SK-N-SH treated with all-trans-retinoic acid at 6 μM for 48 hours (cell line): ENCODE measurements around the gene PPP1R3C.

Experiments
- ATAC-seq: fragments of 200-7000 bp; cut with Tn5 transposase; 3 replicates; pipeline ENCODE4 v1.9.1; 2020; ENCODE audit warnings: mild to moderate bottlenecking, moderate library complexity
- ARNTL ChIP-seq: fragments of 450-650 bp; formaldehyde crosslinking; IDR thresholded peaks from 2 replicates; pipeline ENCODE4 v1.5.0; 2020; ENCODE audit warnings: low read depth, mild to moderate bottlenecking, moderate library complexity, borderline replicate concordance
- CSDC2 ChIP-seq: fragments of 250-450 bp; sonication (Bioruptor Pico); IDR thresholded peaks from 2 replicates; pipeline ENCODE4 v1.5.0; 2020; ENCODE audit warnings: mild to moderate bottlenecking, moderate library complexity
- ESRRG ChIP-seq: fragments of 250-450 bp; sonication (Bioruptor Pico); IDR thresholded peaks from 2 replicates; pipeline ENCODE4 v1.6.1; 2021; ENCODE audit warnings: mild to moderate bottlenecking
- GLIS3 ChIP-seq: fragments of 250-450 bp; sonication (Bioruptor Pico); IDR thresholded peaks from 2 replicates; pipeline ENCODE4 v1.5.0; 2020; ENCODE audit warnings: mild to moderate bottlenecking, moderate library complexity
- ISL1 ChIP-seq: fragments of 250-450 bp; sonication (Bioruptor Pico); IDR thresholded peaks from 2 replicates; pipeline ENCODE4 v2.1.2; 2022; ENCODE audit warnings: mild to moderate bottlenecking, moderate library complexity
- OSR1 ChIP-seq: fragments of 250-450 bp; sonication (Bioruptor Pico); IDR thresholded peaks from 2 replicates; pipeline ENCODE4 v1.8.0; 2022; ENCODE audit warnings: moderate library complexity, mild to moderate bottlenecking, inconsistent platforms
- PPARA ChIP-seq: fragments of 250-450 bp; sonication (Bioruptor Pico); IDR thresholded peaks from 2 replicates; pipeline ENCODE4 v1.5.0; 2020; ENCODE audit warnings: mild to moderate bottlenecking, borderline replicate concordance
- RARB ChIP-seq: fragments of 250-450 bp; sonication (Bioruptor Pico); IDR thresholded peaks from 2 replicates; pipeline ENCODE4 v1.8.0; 2021; ENCODE audit warnings: mild to moderate bottlenecking, moderate library complexity
- TCF4 ChIP-seq: fragments of 250-450 bp; sonication (Bioruptor Pico); IDR thresholded peaks from 2 replicates; pipeline ENCODE4 v1.8.0; 2021; ENCODE audit warnings: mild to moderate bottlenecking, moderate library complexity, borderline replicate concordance
- TOX ChIP-seq: fragments of 250-450 bp; sonication (Bioruptor Pico); IDR thresholded peaks from 2 replicates; pipeline ENCODE4 v1.8.0; 2021; ENCODE audit warnings: mild to moderate bottlenecking, moderate library complexity, borderline replicate concordance
- ZC3H10 ChIP-seq: fragments of 250-450 bp; sonication (Bioruptor Pico); IDR thresholded peaks from 2 replicates; pipeline ENCODE4 v1.5.1; 2021; ENCODE audit warnings: mild to moderate bottlenecking, moderate library complexity
- ZFP3 ChIP-seq: fragments of 250-450 bp; sonication (Bioruptor Pico); IDR thresholded peaks from 2 replicates; pipeline ENCODE4 v1.5.0; 2020; ENCODE audit warnings: mild to moderate bottlenecking, moderate library complexity
- ZNF565 ChIP-seq: fragments of 450-650 bp; formaldehyde crosslinking; conservative IDR thresholded peaks from 2 replicates; pipeline ENCODE4 v1.5.0; 2020; ENCODE audit warnings: low read depth, mild to moderate bottlenecking, moderate library complexity
- ZNF70 ChIP-seq: fragments of 450-650 bp; formaldehyde crosslinking; IDR thresholded peaks from 2 replicates; pipeline ENCODE4 v1.5.0; 2020; ENCODE audit warnings: mild to moderate bottlenecking, moderate library complexity
- ZNF8 ChIP-seq: fragments of 450-650 bp; formaldehyde crosslinking; IDR thresholded peaks from 2 replicates; pipeline ENCODE4 v1.5.0; 2020; ENCODE audit warnings: mild to moderate bottlenecking, moderate library complexity
- TF ChIP-seq, protein P1 (sequence below): fragments of 250-450 bp; sonication (Bioruptor Pico); IDR thresholded peaks from 2 replicates; pipeline ENCODE4 v1.8.0; 2021; ENCODE audit warnings: low read depth, mild to moderate bottlenecking, moderate library complexity, borderline replicate concordance
- TF ChIP-seq, protein P2 (sequence below): fragments of 250-450 bp; sonication (Bioruptor Pico); IDR thresholded peaks from 2 replicates; pipeline ENCODE4 v1.5.1; 2020; ENCODE audit warnings: low read depth, mild to moderate bottlenecking, moderate library complexity
- TF ChIP-seq, protein P3 (sequence below): fragments of 250-450 bp; sonication (Bioruptor Pico); IDR thresholded peaks from 2 replicates; pipeline ENCODE4 v1.8.0; 2020; ENCODE audit warnings: mild to moderate bottlenecking, moderate library complexity, borderline replicate concordance
- TF ChIP-seq, protein P4 (sequence below): fragments of 250-450 bp; sonication (Bioruptor Pico); IDR thresholded peaks from 2 replicates; pipeline ENCODE4 v1.5.1; 2021; ENCODE audit warnings: mild to moderate bottlenecking, moderate library complexity

Gene PPP1R3C

DNA sequence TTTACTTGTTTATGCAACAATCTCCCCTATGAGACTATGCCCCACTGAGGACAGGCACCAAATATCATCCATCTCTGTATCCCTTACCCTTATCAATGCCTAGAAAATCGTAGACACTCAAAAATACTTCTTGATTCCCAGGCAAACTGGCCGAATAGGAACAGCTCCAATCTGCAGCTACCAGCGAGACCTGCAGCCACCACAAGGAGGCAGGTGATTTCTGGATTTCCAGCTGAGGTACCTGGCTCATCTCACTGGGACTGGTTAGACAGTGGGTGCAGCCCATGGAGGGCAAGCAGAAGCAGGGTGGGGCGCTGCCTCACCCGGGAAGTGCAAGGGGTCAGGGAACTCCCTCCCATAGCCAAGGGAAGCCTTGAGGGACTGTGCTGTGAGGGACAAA is 10.8 kb upstream of the PPP1R3C start:
- peak; percentile 74 for ATAC-seq
- TF ChIP-seq ESRRG = no peak
- no peak for TF ChIP-seq PPARA (CRISPR knock-in tag)
- TF ChIP-seq TOX (CRISPR knock-in tag) = no peak
- TF ChIP-seq, protein P1, sequence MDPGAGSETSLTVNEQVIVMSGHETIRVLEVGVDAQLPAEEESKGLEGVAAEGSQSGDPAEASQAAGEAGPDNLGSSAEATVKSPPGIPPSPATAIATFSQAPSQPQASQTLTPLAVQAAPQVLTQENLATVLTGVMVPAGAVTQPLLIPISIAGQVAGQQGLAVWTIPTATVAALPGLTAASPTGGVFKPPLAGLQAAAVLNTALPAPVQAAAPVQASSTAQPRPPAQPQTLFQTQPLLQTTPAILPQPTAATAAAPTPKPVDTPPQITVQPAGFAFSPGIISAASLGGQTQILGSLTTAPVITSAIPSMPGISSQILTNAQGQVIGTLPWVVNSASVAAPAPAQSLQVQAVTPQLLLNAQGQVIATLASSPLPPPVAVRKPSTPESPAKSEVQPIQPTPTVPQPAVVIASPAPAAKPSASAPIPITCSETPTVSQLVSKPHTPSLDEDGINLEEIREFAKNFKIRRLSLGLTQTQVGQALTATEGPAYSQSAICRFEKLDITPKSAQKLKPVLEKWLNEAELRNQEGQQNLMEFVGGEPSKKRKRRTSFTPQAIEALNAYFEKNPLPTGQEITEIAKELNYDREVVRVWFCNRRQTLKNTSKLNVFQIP (CRISPR knock-in tag) = no peak
- TF ChIP-seq RARB = no peak
- TF ChIP-seq, protein P2, sequence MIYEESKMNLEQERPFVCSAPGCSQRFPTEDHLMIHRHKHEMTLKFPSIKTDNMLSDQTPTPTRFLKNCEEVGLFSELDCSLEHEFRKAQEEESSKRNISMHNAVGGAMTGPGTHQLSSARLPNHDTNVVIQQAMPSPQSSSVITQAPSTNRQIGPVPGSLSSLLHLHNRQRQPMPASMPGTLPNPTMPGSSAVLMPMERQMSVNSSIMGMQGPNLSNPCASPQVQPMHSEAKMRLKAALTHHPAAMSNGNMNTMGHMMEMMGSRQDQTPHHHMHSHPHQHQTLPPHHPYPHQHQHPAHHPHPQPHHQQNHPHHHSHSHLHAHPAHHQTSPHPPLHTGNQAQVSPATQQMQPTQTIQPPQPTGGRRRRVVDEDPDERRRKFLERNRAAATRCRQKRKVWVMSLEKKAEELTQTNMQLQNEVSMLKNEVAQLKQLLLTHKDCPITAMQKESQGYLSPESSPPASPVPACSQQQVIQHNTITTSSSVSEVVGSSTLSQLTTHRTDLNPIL (CRISPR knock-in tag) = no peak
- no peak for TF ChIP-seq CSDC2 (CRISPR knock-in tag)
- TF ChIP-seq, protein P3, sequence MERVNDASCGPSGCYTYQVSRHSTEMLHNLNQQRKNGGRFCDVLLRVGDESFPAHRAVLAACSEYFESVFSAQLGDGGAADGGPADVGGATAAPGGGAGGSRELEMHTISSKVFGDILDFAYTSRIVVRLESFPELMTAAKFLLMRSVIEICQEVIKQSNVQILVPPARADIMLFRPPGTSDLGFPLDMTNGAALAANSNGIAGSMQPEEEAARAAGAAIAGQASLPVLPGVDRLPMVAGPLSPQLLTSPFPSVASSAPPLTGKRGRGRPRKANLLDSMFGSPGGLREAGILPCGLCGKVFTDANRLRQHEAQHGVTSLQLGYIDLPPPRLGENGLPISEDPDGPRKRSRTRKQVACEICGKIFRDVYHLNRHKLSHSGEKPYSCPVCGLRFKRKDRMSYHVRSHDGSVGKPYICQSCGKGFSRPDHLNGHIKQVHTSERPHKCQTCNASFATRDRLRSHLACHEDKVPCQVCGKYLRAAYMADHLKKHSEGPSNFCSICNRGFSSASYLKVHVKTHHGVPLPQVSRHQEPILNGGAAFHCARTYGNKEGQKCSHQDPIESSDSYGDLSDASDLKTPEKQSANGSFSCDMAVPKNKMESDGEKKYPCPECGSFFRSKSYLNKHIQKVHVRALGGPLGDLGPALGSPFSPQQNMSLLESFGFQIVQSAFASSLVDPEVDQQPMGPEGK (CRISPR knock-in tag) = no peak
- no peak for TF ChIP-seq ZFP3 (CRISPR knock-in tag)
- TF ChIP-seq TCF4 (CRISPR knock-in tag) = no peak
- TF ChIP-seq GLIS3 (CRISPR knock-in tag) = no peak
- TF ChIP-seq ZNF565 = no peak
- TF ChIP-seq ARNTL = no peak

DNA sequence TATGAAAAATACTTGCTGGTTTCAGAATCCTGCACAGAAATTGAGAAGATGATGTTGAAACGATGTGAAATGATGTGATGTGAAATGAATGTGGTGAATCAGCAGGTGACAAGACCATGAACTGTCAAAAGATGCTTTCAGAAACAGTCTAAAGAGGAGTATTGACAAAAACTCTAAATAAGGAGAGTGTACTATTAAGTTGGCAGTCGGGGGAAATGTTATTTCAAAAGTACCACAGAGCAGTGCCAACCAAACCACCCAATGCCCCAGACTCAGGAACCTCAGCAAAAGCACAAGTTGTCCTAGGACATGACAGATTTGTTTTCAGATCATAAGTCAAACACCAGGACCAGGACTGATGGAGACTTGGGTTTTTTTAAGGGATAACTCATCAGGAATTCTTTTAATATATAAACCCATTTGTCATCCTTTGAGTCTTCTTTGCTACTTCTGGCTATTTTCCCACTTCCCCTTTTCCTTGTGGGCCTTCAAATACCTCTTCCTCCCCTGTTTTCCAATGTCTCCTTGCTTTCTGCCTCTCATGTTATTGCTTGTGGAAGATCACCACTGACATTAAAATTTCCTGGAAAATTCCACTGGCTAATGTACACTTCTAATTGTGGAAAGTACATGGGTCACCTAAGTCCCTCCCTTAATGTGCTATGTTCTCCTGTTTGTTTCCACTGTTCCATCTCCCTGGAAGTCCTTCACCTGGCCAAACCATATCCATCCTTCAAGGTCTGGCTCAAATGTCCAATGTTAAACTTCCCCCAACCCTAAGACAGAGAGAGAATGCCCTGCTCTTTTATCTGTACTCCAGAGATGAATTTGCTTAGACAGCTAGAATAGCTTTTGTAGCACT is 10.2 kb upstream of the PPP1R3C start:
- peak; percentile 20; the same call in 2 of the 3 replicates for ATAC-seq
- TF ChIP-seq GLIS3 (CRISPR knock-in tag) (no peak), PPARA (CRISPR knock-in tag) (no peak), ZNF70 (no peak), ZNF565 (no peak), ZFP3 (CRISPR knock-in tag) (no peak), OSR1 (CRISPR knock-in tag) (no peak), ZC3H10 (CRISPR knock-in tag) (no peak)
- TF ChIP-seq, all 23 proteins: peak for 0

DNA sequence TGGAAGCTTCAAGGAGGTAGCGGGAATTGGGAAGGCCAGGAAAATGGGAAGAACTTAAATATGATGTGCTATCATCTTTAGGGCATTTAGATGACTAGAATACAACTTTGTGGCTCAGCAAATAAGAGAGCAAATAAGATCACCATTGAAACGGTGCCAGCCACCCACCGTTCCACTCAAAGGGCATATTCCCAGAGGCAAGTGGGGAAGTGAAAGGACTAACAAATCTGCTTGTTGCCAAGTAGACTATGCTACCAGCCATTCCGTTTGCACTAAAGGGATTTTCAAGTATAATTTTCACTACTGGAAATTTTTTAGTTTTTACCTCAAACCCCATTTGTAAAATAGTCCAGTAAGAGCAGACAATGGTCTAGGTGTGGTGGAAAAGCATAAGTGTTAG is 4.0 kb upstream of the PPP1R3C start:
- TF ChIP-seq PPARA (CRISPR knock-in tag) (no peak), TOX (CRISPR knock-in tag) (no peak)
- ATAC-seq = no peak

DNA sequence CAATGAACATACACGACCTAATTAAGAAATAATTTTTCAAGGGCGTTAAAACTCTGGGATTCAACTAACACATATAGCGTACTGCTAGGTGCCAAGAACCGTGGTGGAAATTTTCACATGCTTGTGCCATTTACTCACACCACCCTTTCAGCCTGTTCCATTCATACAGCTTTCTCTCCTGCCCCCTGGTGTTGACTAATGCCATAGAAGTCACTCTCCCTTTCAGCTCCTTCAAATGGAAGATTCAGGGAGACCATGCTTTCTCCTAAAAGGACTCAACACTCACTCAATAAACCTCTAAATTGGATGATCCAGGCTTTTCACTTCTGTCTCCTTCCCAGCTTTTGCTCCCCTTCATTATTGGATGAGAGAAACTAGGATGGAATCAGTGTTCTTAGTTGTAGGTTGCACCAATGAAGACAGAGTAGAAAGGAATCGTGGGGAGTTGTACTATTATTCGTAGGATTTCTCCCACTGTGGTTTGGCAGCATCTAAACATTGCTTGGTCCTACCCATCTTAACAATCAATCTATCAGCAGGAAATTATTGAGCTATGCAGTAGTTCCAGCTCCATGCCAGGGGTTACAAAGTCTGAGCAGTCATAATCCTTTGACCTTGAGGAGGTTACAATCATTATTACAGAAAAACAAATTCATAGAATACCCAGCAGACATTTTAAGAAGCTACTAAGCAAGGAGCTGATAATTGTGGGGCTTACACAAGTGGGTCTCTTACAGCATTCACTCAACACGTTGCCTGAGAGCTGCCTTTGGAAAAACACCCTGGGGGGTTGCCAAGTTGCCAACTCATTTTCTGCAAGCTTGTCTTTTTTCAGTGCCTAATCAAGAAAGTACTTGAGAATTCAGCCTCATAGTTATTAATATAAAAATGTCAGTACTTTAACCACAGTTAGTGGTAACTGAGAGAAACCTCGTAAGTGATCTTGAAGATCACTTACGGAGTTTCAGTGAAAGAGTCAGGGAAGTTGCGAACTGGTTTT is 2.8 kb upstream of the PPP1R3C start:
- ATAC-seq = peak; percentile 52
- TF ChIP-seq PPARA (CRISPR knock-in tag) (no peak), ZNF8 (CRISPR knock-in tag) (no peak)
- TF ChIP-seq, protein P2 (CRISPR knock-in tag) = no peak

DNA sequence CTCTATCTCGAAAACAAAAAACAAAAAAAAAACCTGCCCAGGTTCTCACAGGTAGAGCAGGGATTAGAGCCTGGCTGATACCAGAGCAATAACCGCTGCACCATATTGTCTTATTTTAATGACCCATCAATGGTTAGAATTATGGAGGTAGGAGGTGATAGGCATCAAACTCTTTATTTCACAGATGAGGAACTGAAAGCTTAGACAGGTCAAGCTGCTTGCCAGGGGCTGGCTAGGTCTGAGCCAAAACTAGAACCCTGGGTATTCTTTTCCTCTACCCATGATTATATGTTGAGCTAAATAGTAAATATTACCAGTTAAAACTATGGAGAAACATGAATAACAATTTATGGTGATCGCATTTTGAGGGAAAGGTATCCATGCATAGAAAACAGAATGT is 2.0 kb upstream of the PPP1R3C start:
- ATAC-seq = no peak
- TF ChIP-seq ARNTL (no peak), ZFP3 (CRISPR knock-in tag) (no peak), ZNF8 (CRISPR knock-in tag) (no peak), ESRRG (no peak), ISL1 (CRISPR knock-in tag) (no peak), RARB (no peak), PPARA (CRISPR knock-in tag) (no peak)
- TF ChIP-seq, protein P3 (CRISPR knock-in tag) = no peak
- TF ChIP-seq, protein P2 (CRISPR knock-in tag) = no peak
- TF ChIP-seq, protein P4, sequence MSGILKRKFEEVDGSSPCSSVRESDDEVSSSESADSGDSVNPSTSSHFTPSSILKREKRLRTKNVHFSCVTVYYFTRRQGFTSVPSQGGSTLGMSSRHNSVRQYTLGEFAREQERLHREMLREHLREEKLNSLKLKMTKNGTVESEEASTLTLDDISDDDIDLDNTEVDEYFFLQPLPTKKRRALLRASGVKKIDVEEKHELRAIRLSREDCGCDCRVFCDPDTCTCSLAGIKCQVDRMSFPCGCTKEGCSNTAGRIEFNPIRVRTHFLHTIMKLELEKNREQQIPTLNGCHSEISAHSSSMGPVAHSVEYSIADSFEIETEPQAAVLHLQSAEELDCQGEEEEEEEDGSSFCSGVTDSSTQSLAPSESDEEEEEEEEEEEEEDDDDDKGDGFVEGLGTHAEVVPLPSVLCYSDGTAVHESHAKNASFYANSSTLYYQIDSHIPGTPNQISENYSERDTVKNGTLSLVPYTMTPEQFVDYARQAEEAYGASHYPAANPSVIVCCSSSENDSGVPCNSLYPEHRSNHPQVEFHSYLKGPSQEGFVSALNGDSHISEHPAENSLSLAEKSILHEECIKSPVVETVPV = no peak
